HPDE6-E6E7 (cell line): ENCODE data around the gene B3GNT8.
"Not testable (repeated sequence)": the region's sequence is repeated elsewhere in the genome, so short reads cannot be mapped to it uniquely, and the experiment has no call there.

Source experiments
- DNase-seq: peaks from one replicate; pipeline ENCODE4 v3.0.0; 2011; ENCODE audit warnings: missing footprints; ENCODE audit errors: extremely low spot score

Gene B3GNT8

DNA sequence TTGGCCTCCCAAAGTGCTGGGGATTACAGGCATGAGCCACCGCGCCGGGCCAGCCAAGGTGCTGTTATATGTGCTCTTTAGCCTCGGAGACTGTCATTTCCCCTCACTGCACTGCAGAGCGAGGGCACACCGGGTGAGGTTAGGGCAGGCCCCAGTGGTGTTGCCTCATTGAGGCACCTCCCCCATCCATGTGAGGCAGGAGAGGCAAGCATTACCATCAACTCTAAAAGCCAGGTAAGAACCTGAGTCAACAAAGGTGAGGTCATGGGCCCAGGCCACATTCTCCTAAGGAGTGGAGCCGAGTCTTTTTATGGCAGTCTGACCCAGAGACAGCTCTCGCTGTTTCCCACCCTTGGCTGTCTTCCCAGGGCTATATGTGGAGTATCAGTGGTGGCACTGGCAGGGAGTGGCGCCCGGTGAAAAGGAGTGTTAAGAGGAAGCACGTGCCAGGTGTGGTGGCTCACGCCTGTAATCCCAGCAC, 10.9 kb downstream of the B3GNT8 start:
- DNase-seq, result peak; percentile 53

DNA sequence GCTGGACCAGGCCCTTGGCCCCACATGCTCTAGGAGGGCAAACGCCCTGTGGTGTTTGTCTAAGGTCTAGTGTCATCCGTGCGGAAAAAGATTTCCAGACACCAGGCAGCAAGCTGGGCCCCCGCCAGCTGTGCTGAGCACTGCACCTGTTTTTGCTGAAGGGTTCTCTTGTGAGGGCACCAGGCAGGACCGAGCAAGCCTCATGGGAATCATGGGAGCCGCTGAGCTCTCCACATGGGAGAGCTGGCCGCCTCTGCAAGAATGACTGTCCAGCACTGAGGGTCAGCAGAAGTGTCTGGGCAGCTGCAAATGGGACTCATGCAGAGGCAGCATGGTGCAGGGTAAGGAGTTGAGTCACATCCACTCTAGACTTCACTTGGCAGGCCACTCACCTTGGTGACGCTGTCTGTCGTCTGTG, 12.0 kb downstream of the B3GNT8 start:
- DNase-seq, result no peak

DNA sequence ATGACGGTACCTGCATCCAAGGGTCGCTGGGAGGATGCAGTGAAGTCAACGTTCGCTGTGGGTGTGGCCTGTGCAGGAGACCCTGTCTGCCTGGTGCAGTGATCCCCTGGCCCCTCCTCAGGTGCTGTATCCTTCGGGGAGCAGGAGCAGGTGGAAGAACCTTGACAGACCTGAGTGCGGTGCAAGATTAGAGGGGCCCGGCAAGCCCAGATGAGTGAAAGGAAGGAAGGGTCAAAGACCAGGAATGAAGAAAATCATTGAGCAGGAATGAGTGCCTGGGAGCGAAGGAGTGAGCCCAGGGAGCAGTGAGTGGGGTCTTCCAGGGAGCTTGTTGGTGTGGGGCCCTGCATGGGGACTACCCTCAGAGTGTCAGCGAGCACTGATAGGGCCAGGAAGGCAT, 12.7 kb downstream of the B3GNT8 start:
- DNase-seq, result no peak

DNA sequence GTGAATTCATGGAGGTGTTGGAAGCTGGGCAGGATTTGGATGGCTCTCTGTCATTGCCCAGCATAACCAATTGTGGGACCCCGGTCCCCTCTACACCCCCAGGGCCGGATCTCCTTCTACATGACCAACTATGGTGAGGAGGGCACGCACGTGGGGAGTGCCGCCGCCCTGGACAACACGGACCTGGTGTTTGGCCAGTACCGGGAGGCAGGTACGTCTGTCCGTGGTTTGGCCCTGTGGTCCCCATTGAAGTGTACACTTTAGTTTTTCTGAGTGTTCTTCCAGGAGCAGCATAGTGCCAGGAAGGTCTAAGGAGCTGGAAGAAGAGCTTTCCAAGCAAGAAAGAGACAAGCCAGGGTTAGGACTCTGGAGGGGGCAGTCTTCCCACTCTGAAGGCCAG, 13.2 kb downstream of the B3GNT8 start:
- no peak for DNase-seq

DNA sequence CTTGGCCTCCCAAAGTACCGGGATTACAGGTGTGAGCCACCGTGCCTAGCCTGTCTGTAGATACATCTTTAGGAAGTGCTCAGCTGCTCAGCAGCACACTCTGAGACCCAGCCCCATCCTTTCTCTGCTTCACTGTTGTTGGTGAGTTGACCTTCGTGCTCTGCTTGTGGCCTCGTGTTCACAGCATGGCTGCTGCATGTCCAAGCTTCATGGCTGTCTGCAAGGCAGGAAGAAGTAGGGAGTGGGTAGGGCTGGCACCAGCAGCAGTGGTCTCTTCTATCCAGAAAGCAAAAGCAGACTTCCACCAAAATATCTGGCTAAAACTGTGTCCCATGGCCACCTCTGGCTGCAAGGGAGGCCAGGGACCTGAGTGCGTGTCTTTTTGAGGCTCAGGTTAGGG, 14.2 kb downstream of the B3GNT8 start:
- DNase-seq, result no peak

DNA sequence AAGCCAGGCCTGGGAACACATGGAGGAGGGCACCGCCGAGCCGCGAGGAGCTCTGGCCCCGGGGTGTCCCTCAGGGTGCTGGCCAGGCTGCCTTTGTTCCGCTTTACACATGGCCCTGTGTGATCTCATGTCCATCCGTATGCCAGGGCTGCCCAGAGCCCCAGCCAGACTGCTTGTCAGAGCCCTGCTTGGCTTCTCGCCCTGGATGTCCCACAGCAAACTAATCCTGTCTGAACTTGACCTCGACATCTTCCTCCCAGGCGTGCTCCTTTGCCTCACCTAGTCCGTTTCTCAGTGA, 15.3 kb downstream of the B3GNT8 start:
- DNase-seq, result no peak

DNA sequence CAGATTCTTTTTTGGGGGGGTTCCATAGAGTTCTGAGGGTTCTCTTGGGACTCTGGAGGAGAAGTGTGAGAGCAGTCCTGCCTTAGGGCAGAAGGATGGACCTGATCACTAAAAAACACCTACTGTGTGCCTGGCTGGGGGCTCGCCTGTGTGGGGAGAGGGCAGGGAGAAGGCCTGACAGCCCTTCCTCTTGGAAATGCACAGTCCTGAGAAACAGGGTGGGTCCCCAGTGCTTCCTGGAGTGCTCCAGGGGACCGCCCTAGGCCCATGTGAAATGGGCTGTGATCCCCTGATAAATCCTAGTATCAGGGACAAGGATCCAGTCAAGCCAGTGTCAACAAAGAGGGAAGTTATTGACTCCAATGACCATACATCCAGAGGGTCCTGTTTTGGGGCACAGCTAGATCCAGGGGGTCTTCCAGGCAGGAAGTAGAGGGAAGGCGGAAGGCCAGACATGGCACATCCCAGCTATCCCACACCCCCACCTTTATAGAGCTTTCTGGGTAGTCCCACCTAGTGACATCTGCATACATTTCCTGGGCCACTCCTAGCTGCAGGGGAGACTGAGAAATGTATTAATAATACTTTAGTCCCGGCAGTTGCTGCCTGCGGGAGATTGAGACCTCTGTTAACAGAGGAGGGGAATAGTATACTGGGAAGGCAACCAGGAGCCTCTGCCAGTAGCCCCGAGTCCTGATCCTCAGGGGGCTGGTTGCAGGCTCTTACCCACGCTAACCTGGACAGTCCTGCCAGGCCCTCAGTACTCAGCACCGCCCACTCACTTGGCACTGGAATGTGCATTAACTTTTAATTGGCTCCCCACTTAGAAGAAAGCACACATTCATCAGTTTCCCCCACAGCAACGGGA, 15.8 kb downstream of the B3GNT8 start:
- DNase-seq, result no peak

DNA sequence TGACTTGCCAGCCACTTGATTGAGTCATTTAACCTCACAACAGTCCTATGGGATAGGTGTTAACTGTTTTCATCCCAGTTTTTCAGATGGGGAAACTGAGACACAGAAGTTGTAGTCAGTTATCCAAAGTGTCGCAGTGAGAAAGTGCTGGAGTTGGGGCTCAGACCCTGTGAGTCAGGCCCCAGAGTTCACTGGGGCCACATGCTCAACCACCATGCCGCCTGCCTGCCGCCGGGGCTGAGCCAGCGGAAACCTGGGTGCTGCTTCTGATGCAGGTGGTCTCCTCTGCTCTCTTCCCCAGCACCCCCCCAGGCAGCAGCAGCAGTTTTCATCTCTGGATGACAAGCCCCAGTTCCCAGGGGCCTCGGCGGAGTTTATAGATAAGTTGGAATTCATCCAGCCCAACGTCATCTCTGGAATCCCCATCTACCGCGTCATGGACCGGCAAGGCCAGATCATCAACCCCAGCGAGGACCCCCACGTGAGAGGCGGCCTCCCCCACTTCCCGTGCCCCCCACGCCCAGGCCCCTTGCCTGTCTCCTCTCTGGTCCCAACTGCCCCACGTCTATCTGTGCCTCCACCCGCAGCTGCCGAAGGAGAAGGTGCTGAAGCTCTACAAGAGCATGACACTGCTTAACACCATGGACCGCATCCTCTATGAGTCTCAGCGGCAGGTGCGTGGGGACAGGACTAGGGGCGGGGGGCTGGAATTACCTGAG, 16.7 kb downstream of the B3GNT8 start:
- DNase-seq, result no peak

DNA sequence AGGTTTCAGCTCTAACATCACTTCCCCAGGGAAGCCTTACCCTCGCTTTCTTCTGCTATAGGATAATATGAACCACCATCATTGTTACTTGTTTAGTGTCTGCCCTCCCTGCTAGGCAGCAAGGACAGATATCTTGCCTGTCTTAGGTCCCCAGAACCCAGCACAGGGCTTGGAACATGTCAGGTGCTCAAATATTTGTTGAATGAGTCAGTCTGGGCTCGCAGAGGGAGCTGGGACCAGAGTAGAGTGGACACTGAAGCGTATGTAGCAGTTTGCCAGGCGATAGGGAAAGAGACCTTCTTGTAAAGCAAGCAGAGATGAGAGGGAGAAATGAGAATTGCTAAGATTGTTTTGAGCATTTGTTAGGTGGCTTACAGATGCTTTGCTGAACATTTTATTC, 17.9 kb downstream of the B3GNT8 start:
- DNase-seq, result peak; percentile 26

DNA sequence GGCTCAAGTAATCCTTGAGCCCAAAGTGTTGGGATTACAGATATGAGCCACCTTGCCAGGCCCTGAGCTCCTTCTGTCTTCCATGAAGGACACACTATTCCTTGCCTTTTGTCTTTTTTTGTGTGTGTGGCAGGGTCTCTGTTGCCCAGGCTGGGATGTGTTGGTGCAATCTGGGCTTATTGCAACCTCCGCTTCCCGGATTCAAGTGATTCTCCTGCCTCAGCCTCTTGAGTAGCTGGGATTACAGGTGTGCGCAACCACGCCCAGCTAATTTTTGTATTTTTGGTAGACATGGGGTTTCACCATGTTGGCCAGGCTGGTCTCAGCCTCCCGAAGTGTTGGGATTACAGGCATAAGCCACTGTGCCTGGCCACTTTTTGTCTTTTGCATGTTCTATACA, 18.3 kb downstream of the B3GNT8 start:
- DNase-seq, result not testable (repeated sequence)

DNA sequence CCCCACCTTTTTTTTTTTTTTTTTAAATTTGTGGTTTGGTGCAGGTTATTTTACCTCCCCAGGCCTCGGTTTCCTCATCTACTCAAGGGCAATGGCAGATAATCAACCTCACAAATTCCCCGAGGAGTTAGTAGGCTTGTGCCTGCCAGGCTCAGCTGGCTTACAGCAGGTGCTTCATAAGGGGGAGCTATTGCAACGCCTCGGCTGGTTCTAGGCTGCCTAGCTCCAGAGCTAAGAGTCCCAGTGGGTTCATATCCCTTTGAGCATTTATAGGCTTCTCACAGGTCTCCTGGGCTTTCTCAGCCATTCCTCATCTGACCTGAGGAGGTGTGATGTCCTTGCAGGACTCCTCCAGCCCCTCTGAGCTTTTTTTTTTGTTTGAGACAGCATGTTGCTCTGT, 18.9 kb downstream of the B3GNT8 start:
- DNase-seq, result no peak

DNA sequence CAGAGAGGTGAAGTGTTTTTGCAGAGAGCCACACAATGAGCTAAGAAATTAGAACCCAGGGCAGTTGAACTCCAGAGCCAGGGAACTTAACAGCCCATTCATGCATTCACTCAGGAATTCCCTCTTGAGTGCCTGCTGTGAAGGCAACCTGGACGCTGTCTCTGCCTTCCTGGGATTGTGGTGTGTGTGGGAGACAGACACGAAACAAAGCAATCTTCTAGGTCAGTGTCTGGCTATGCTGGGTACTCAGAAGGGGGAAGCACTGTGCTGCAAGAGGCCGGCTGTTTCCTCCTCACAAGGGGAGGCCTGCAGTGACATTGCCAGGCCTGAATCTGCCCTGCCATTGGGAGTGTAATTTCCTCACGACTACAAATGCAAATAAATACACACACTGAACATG, 19.9 kb downstream of the B3GNT8 start:
- no peak for DNase-seq

DNA sequence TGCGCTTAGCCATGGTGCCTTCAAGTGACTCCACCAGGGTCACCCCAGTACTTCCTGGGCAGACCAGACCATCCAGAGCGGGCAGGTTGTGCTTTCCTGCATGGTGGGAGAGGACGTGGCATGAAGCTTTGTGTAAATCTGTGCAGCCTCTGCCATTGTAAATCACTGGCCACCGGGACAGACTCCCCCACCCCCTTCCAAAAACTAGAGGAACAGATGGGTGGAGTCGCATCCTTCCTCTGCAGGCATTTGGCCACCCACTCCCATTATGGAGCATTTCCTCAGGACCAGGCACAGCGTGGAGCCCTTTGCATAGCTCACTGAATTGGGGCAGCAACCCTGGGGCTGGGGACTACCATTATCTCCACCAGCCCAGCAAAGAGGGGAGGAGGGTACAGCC, 21.4 kb downstream of the B3GNT8 start:
- DNase-seq, result no peak

DNA sequence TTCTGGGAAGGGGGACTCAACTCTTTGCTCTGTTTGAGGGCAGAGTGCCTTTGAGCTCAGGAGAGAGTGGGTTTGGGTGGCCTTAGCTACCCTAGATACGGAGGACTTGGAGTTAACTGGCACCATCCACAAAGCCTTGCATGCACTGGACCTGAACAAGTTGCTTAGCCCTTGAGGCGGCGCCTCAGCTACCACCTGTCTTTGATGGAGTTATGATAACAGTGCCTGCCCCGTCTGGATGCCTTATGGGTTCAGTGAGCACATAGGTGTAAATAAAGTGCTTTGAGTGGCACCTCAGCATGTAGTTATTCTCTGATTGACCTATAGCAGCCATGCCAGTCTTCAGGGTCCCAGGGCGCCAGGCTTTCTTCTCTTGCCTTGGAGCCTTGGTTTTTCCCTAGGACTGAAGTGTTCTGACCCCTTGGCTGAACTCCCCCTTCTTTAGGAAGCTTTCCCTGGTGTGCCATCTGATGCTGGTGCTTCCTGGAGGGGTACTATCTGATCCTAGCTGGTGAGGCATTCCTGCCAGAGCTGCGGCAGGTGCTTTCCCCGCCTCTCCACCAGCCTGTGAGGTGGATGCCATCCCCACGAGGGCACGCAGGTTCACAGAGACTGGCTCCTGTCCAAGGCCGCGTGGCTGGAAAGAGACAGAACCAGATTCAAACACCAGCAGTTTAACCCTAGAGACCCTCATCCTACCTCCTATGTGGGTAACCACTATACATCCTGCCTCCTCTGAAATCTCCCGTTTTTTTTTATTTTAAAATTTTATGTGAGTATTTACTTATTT, 23.8 kb downstream of the B3GNT8 start:
- no peak for DNase-seq

DNA sequence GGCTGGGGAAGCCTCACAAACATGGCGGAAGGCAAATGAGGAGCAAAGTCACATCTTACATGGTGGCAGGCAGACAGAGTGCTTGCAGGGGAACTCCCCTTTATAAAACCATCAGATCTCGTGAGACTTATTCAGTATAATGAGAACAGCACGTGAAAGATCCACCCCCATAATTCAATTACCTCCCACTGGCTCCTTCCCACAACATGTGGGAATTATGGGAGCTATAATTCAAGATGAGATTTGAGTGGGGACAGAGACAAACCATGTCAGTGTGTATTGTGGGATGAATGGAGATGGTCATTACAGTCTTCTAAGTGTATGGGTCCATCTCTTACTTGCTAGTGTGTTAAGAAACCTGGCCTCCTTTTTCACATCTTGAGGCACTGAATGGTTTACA, 25.2 kb downstream of the B3GNT8 start:
- no peak for DNase-seq

DNA sequence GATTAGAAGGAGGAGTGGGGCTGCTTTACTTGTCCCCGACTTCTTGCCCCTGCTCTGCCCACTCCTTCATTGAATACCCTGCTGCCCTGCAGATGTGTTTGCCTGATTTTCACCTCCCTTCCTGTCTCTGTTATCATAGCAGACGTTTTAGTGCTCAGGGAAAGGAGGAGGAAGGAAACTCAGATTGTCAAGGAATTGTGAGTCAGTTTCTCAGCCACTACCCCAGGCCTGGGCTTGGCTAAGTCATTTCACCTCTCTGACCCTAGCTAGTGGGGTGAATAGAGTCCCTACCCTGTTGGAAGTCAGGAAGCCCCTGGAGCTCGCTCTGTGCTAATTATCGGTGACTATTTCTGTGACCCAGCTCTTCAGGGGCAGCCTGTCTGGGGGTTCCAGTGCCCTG, 25.7 kb downstream of the B3GNT8 start:
- no peak for DNase-seq

DNA sequence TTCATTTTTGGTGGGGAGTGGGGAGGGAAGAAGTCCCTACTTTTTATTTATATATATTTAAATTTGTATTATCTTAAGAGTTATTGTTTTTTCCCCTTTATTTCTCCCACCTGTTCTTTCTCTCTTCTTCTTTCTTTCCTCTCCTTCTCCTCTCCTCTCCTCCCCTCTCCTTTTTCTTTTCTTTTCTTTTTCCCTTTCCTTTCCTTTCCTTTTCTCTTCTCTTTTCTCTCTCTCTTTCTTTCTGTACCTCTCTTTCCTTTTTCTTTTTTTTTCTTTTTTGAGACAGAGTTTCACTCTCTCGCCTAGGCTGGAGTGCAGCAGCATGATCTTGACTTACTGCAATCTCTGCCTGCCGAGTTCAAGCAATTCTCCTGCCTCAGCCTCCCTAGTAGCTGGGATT, 27.6 kb downstream of the B3GNT8 start:
- DNase-seq, result no peak

DNA sequence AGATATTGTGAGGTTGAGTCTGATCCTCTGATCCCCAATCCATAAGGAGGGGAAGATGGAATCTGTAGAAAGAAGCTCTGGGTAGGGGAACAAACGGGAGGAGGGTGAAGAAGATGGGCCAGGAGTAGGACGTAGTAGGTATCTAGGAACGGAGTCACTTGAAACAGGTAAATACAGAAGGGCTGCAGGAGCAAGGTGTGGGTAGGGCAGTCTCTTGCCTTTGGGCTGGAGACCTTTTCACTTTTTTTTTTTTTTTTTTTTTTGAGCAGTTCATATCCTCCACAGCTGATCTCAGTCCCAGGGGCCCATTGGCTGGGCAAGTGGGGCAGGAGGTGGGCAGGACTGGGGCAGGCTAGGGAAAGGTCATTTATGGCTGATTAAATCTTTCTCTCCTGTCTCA, 28.1 kb downstream of the B3GNT8 start:
- DNase-seq, result no peak

DNA sequence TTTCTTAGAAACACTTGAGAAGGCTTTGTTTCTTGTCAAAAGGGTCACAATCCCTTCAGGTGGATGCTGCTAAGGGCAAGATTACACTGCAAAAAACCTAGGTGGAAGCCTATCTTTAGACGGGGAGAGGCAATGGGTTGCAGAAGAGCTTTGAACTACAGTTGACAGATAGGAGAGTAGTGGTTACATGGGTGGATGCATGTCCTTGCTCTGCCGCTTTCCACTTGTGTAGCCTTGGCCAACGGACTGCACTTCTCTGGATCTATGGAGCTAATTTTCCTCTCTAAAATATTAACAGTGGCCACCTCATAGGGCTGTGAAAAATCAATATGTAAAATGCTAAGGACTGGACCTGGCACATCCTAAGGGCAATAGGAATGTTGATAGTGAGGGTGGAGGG, 28.6 kb downstream of the B3GNT8 start:
- no peak for DNase-seq

DNA sequence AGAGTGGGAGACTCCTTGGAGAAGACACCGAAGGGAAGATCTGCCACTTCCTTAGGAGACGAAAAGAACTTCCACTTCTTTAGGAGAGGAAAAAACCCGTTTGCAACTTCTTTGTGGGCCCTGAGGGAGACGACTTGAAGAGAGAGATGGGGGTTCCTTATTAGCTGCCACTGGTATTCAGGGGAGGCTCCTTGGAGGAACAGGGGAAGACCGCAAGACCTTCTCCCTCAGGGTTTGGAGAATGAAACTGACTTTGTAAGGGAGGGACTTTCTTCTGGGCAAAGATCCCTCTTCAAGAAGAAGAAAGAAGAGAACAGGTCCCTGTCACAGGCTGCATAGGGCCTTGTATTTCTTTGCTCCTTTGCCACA, 29.1 kb downstream of the B3GNT8 start:
- no peak for DNase-seq

DNA sequence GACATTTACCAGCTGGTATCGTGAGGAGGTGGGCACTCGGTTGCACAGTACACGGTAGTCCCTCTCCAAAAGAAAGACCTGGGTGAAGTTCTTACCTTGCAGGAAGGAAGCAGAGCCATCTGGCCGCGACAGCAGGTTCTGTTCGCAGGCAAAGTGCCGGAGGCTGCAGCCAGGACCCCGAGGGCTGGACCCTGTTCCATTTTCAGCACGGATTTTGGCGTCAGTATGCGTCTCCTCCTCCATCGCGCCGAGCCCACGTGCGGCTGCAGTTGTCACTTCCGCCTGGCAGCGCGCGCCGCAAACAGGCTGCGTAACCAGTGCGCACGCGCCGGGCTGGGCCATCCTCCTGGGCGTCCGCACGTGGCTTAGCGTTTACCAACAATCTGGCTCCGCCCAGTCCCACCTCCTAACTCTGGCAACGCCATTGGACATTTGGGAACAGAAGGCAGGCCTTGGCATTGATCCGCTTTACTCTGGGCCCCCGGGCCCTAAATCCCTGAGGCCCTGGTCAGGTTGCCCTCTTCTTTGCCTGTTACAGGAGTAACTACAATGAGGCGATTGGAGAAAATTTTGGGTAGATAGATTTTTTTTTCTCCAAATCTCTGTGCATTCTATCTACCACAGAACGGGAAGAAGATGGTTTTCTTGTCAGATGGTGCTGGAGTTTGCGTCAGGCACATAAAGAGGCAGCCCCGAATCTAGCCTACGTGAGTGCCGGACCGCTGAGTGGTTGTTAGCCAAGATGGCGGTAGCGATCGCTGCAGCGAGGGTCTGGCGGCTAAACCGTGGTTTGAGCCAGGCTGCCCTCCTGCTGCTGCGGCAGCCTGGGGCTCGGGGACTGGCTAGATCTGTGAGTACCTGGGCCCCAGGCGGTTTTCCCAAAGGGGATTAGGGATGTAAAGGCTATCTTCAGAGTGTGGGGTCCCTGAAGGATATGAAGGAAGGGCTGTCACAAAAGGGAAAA, 29.8 kb downstream of the B3GNT8 start, which contains the start of the genes BCKDHA and EXOSC5:
TSS of gene BCKDHA (plus strand) at position 733 of the 964 bp plus-strand sequence. CDS start at position 743, 10 bp downstream.
TSS of gene EXOSC5 (minus strand) at position 274 of the 964 bp plus-strand sequence. CDS start at position 243, 31 bp downstream.
- DNase-seq, result peak; percentile 95
